Mammary epithelial cell (primary cell): ENCODE measurements around the gene ABHD17C.

Source experiments
- EZH2 ChIP-seq: IDR thresholded peaks from 2 replicates; pipeline ENCODE4 v1.6.1; 2012; ENCODE audit warnings: low read length, inconsistent platforms, borderline replicate concordance
- TF ChIP-seq, protein P1 (sequence below), 2 donors: IDR thresholded peaks in 1 of 2; conservative IDR thresholded peaks in 1 of 2; 2 replicates each; pipeline ENCODE4 v1.5.1; 2011 to 2012; ENCODE audit warnings: inconsistent platforms in 2 of 2, low read length in 2 of 2, mild to moderate bottlenecking in 2 of 2, control low read depth in 1 of 2, low read depth in 1 of 2; ENCODE audit not compliant: insufficient read depth in 1 of 2; ENCODE audit errors: extremely low read depth in 1 of 2

DNA sequence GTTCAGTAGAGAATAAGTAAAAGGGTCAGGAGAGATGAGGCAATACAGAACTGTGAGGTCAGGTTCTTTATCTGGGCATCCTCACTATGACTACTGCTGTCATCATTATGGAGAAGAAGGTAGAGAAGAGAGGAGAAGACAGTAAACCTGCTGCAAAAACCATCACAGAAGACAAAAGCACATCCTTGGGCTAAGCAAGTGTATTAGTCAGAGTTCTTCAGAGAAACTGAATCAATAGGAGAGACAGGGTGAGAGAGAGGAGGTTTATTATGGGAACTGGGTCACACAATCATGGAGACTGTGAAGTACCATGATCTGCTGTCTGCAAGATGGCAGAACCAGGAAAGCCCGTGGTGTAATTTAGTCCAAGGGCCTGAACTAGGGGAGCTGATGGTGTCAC, 9.5 kb upstream of the ABHD17C start:
- TF ChIP-seq, protein P1, sequence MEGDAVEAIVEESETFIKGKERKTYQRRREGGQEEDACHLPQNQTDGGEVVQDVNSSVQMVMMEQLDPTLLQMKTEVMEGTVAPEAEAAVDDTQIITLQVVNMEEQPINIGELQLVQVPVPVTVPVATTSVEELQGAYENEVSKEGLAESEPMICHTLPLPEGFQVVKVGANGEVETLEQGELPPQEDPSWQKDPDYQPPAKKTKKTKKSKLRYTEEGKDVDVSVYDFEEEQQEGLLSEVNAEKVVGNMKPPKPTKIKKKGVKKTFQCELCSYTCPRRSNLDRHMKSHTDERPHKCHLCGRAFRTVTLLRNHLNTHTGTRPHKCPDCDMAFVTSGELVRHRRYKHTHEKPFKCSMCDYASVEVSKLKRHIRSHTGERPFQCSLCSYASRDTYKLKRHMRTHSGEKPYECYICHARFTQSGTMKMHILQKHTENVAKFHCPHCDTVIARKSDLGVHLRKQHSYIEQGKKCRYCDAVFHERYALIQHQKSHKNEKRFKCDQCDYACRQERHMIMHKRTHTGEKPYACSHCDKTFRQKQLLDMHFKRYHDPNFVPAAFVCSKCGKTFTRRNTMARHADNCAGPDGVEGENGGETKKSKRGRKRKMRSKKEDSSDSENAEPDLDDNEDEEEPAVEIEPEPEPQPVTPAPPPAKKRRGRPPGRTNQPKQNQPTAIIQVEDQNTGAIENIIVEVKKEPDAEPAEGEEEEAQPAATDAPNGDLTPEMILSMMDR (conservative IDR thresholded peaks at IDR 0.05 in 1 of 2, IDR thresholded peaks at IDR 0.05 in 1 of 2; ENCODE audit: extremely low read depth in 1 of 2, insufficient read depth in 1 of 2, low read depth in 1 of 2, low read length in 2 of 2), result no peak
- no peak for TF ChIP-seq EZH2
